Cortex of kidney (tissue), 1 donor: Measurements from ENCODE around the gene CES2.

Experiments used
- DNase-seq: peaks from one replicate; lab custom pipeline; 2025; lab: John Stamatoyannopoulos, UW

CES2 gene

GRCh38 chr16:66918803-66919568 lies 16.3 kb upstream of the CES2 start, which contains the start of gene CDH16:
CDH16 (minus strand) TSS chr16:66918885; CDS start chr16:66918065, 820 bp downstream.
- DNase-seq, result no peak

GRCh38 chr16:66919569-66920298 lies 15.6 kb upstream of the CES2 start:
- DNase-seq, result no peak

- DNase-seq, result no peak
Observed at GRCh38 chr16:66920299-66920590, 15.1 kb upstream of the CES2 start.

GRCh38 chr16:66920924-66921680 lies 14.2 kb upstream of the CES2 start:
- no peak for DNase-seq

GRCh38 chr16:66921729-66922450 lies 13.4 kb upstream of the CES2 start:
- DNase-seq, result no peak

- no peak for DNase-seq
Observed at GRCh38 chr16:66923247-66923731, 12.0 kb upstream of the CES2 start.

- DNase-seq, result no peak
Observed at GRCh38 chr16:66923866-66924265, 11.4 kb upstream of the CES2 start.

GRCh38 chr16:66924527-66925321 lies 10.6 kb upstream of the CES2 start:
- no peak for DNase-seq

GRCh38 chr16:66925322-66925840 lies 9.9 kb upstream of the CES2 start, which contains the start of gene RRAD:
RRAD (minus strand) TSS chr16:66925535; CDS start chr16:66925179, 356 bp downstream.
- DNase-seq, result no peak

GRCh38 chr16:66926171-66926947 lies 9.0 kb upstream of the CES2 start:
- DNase-seq, result no peak

- no peak for DNase-seq
Observed at GRCh38 chr16:66926961-66927436, 8.3 kb upstream of the CES2 start.

GRCh38 chr16:66927918-66928649 lies 7.2 kb upstream of the CES2 start:
- no peak for DNase-seq

GRCh38 chr16:66928702-66929388 lies 6.5 kb upstream of the CES2 start:
- DNase-seq, result no peak

- no peak for DNase-seq
Observed at GRCh38 chr16:66930189-66930588, 5.1 kb upstream of the CES2 start.

- no peak for DNase-seq
Observed at GRCh38 chr16:66931665-66932064, 3.7 kb upstream of the CES2 start.

- no peak for DNase-seq
Observed at GRCh38 chr16:66932076-66932475, 3.2 kb upstream of the CES2 start.

GRCh38 chr16:66933776-66934137 lies 1.6 kb upstream of the CES2 start:
- no peak for DNase-seq

GRCh38 chr16:66934138-66934838 lies 1.0 kb upstream of the CES2 start, which contains the start of gene CIAO2B:
CIAO2B (minus strand) TSS chr16:66934402; CDS start chr16:66934364, 38 bp downstream.
- DNase-seq, result peak; percentile 45
